Calu3 (cell line): ENCODE measurements around the gene RAP1GAP2. TPM values are rescaled to one million over a fixed set of nuclear protein-coding genes. Genes with fewer than 3 reads are reported as not detected.

Source experiments
- BruUV-seq: library from RNA; stranded (reverse); fragments of 400-500 nt; replicated peaks from 2 replicates; lab custom pipeline; 2021; lab: Mats Ljungman, UMichigan
- CTCF ChIA-PET: fragments of 300-600 bp; sonication (Branson Sonifier 250); formaldehyde crosslinking; loops from one replicate; lab custom pipeline; 2022; ENCODE audit warnings: antibody characterized with exemption; lab: Charles Lee
- DNase-seq: peaks from one replicate; pipeline ENCODE4 v3.0.0; 2022
- H3K27ac Mint-ChIP-seq: one replicate; pipeline ENCODE4 v1.8.0; 2022; ENCODE audit warnings: mixed read lengths; ENCODE audit not compliant: unreplicated experiment
- H3K27me3 Mint-ChIP-seq: one replicate; pipeline ENCODE4 v1.8.0; 2022; ENCODE audit warnings: mixed read lengths; ENCODE audit not compliant: unreplicated experiment
- H3K36me3 Mint-ChIP-seq: one replicate; pipeline ENCODE4 v1.8.0; 2022; ENCODE audit warnings: mild to moderate bottlenecking, moderate library complexity, mixed read lengths; ENCODE audit not compliant: insufficient read depth, unreplicated experiment
- H3K4me1 Mint-ChIP-seq: one replicate; pipeline ENCODE4 v1.8.0; 2022; ENCODE audit warnings: mild to moderate bottlenecking, low read depth, mixed read lengths; ENCODE audit not compliant: unreplicated experiment
- H3K4me3 Mint-ChIP-seq: one replicate; pipeline ENCODE4 v1.8.0; 2022; ENCODE audit warnings: mild to moderate bottlenecking, low read depth, moderate library complexity, mixed read lengths; ENCODE audit not compliant: unreplicated experiment
- H3K9me3 Mint-ChIP-seq: one replicate; pipeline ENCODE4 v1.8.0; 2022; ENCODE audit warnings: low read depth, mixed read lengths; ENCODE audit not compliant: unreplicated experiment
- intact Hi-C: fragments of 100-400 bp; cut with micrococcal nuclease; formaldehyde crosslinking; loops from one replicate; pipeline ENCODE4 v1.10.0; 2022; ENCODE audit not compliant: unreplicated experiment
- total RNA-seq: library from RNA; stranded (reverse); gene quantifications from 2 replicates; pipeline ENCODE4 v1.2.3, GENCODE V29; 2022
- TF ChIP-seq, protein P1 (sequence below): fragments of 200-600 bp; IDR thresholded peaks from one replicate; pipeline ENCODE4 v1.8.0; 2022; ENCODE audit warnings: antibody characterized with exemption; ENCODE audit not compliant: unreplicated experiment

Gene RAP1GAP2
- total RNA-seq, 1 experiment from 2014 or later: 38.4 TPM

DNA sequence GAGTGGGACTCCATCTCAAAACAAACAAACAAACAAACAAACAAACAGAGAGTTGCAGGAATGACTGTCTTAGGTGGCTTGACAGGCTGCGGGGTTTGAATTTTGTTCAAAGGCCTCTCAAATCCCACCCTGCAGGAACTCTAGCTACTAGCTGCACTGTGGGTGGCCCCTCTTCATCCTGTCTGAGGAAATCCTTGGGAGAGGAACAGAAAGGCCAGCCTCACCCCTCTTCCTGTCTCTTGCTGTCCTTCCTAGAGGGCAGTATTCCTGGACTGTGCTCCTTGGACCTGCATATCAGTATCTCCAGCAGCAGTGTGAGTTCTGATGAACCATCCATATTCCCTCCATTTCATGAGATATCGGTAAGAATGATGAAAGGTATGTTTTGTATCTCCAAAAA lies 44.7 kb upstream of the RAP1GAP2 start:
- Mint-ChIP-seq H3K36me3 (no peaks in the 10 kb centered on the region), H3K9me3 (no peaks in the 10 kb centered on the region), H3K4me1 (no peaks in the 10 kb centered on the region), H3K27me3 (peaks cover 37% of the 10 kb centered on the region), H3K27ac (no peak overlapping the region), H3K4me3 (no peak overlapping the region)
- no TSS peak for BruUV-seq
- intact Hi-C loops: no loop called here
- TF ChIP-seq, protein P1, sequence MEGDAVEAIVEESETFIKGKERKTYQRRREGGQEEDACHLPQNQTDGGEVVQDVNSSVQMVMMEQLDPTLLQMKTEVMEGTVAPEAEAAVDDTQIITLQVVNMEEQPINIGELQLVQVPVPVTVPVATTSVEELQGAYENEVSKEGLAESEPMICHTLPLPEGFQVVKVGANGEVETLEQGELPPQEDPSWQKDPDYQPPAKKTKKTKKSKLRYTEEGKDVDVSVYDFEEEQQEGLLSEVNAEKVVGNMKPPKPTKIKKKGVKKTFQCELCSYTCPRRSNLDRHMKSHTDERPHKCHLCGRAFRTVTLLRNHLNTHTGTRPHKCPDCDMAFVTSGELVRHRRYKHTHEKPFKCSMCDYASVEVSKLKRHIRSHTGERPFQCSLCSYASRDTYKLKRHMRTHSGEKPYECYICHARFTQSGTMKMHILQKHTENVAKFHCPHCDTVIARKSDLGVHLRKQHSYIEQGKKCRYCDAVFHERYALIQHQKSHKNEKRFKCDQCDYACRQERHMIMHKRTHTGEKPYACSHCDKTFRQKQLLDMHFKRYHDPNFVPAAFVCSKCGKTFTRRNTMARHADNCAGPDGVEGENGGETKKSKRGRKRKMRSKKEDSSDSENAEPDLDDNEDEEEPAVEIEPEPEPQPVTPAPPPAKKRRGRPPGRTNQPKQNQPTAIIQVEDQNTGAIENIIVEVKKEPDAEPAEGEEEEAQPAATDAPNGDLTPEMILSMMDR: no peak
- DNase-seq: no peak
- CTCF ChIA-PET: no interaction called here

DNA sequence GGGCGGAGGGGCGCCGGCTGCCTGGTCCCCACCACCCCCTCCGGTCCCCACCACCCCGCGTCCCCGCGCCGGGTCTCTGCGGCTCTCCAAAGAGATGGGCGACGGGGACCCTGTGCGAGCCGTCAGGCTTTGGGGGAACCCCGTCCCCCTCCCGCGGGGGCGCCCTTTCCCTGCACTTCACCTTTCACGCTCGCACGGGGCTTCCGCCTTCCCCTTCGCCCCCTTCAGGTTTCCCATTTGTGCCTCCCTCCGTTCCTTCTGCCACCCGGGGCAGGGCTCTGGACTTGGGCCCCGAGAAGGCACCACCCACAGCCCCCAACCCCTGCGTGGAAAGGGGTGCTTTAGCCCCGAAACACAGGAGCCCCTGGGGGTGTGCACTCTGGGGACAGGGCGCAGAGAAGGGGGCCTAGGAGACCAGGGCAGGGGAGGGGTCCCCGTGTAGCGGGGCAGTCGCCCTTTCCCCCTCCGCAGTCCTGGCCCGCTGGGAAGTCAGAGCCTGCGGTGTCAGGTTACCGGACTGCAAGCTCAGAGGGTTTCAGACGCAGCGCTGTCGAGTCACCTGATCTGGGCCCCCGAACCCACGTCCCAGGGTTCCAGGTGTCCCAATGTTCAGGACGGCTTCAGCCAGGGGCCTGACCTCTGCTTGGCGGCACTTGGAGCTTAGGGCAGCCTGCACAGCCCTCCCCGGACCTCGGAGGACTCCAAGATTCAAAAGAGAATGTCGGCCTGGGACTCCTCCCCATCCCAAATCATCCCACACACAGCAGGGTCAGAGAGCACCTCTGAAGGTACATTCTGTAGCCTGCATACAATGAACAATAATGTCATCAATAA lies 40.1 kb upstream of the RAP1GAP2 start:
- Mint-ChIP-seq H3K4me1 (no peaks in the 10 kb centered on the region), H3K4me3 (peak overlapping the region; percentile 50), H3K36me3 (no peaks in the 10 kb centered on the region), H3K9me3 (no peaks in the 10 kb centered on the region), H3K27ac (no peak overlapping the region), H3K27me3 (peaks cover 28% of the 10 kb centered on the region)
- DNase-seq: no peak
- TF ChIP-seq, protein P1: no peak
- no TSS peak for BruUV-seq
- intact Hi-C loops: no loop called here
- CTCF ChIA-PET: no interaction called here

DNA sequence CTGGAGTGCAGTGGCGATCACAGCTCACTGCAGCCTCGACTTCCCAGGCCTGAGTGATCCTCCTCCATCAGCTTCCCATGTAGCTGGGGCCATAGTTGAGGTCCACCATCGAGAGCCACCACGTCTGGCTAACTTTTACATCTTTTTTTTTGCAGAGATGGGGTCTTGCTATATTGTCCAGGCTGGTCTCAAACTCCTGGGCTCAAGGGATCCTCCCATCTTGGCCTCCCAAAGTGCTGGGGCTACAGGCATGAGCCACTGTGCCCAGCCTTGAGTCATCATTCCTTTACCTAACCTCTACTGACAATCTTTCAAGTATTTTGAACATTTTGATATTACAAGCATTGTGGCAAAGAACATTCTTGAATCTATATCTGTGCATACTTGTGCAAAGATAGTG lies 37.4 kb upstream of the RAP1GAP2 start:
- H3K36me3 Mint-ChIP-seq: no peaks in the 10 kb centered on the region
- H3K4me3 Mint-ChIP-seq: no peak overlapping the region
- DNase-seq: no peak
- peaks cover 42% of the 10 kb centered on the region for H3K27me3 Mint-ChIP-seq
- H3K4me1 Mint-ChIP-seq: no peaks in the 10 kb centered on the region
- H3K27ac Mint-ChIP-seq: no peak overlapping the region
- no TSS peak for BruUV-seq
- CTCF ChIA-PET: no interaction called here
- TF ChIP-seq, protein P1: no peak
- intact Hi-C loops: no loop called here
- H3K9me3 Mint-ChIP-seq: no peaks in the 10 kb centered on the region

DNA sequence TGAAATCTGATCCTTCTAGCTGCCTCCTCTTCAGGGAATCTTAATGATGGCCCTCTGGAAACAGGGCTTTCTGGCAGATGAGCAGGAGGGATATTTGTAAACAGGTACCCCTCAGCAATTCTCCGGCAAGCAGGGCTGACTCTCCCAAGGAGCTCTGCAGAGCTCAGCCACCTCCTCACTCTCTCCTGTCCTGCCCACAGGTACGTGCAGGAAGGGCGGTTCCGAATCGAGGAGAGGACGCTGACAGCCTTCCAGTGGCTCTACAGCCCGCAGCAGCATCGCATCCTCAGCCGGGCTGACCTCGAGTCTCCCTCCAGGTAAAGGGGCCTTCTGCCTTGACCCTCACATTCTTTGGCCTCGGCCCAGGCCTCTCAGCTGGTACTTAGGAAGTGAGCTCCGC lies 26.1 kb upstream of the RAP1GAP2 start:
- peaks cover 27% of the 10 kb centered on the region for H3K27me3 Mint-ChIP-seq
- TF ChIP-seq, protein P1: no peak
- H3K27ac Mint-ChIP-seq: no peak overlapping the region
- intact Hi-C loops: no loop called here
- no peak for DNase-seq
- H3K9me3 Mint-ChIP-seq: no peaks in the 10 kb centered on the region
- CTCF ChIA-PET: interaction anchor here (0.7 kb wide), 1 partner anchor 24 kb away, joined by 3 read pairs; no protein-coding TSS in a partner anchor
- H3K4me3 Mint-ChIP-seq: no peak overlapping the region
- BruUV-seq: no TSS peak
- H3K36me3 Mint-ChIP-seq: no peaks in the 10 kb centered on the region
- no peaks in the 10 kb centered on the region for H3K4me1 Mint-ChIP-seq
